Nephron (organoid): Measurements from ENCODE around the gene PLD3.

Experiments used
- H3K27ac Mint-ChIP-seq, 3 experiments: 2 replicates each; pipeline ENCODE4 v1.8.0; 2020; ENCODE audit warnings: mixed read lengths in 3 of 3, mild to moderate bottlenecking in 2 of 3, moderate library complexity in 1 of 3
- H3K27me3 Mint-ChIP-seq: 2 replicates; pipeline ENCODE4 v1.8.0; 2021; ENCODE audit warnings: low read depth, mild to moderate bottlenecking, moderate library complexity, mixed read lengths
- H3K36me3 Mint-ChIP-seq: 2 replicates; pipeline ENCODE4 v1.8.0; 2020; ENCODE audit warnings: low read depth, mixed read lengths
- H3K4me1 Mint-ChIP-seq: 2 replicates; pipeline ENCODE4 v1.8.0; 2020; ENCODE audit warnings: mixed read lengths
- H3K4me3 Mint-ChIP-seq, 3 experiments: 2 replicates each; pipeline ENCODE4 v1.8.0; 2020; ENCODE audit warnings: mild to moderate bottlenecking in 3 of 3, mixed read lengths in 3 of 3, moderate library complexity in 2 of 3
- H3K9me3 Mint-ChIP-seq: 2 replicates; pipeline ENCODE4 v1.8.0; 2020; ENCODE audit warnings: mixed read lengths
- TF ChIP-seq, protein P1 (sequence below), 3 experiments: fragments of 200-600 bp; sonication (generic); IDR thresholded peaks; one replicate each; pipeline ENCODE4 v1.5.0; 2021; ENCODE audit warnings: antibody characterized with exemption in 3 of 3; ENCODE audit not compliant: unreplicated experiment in 3 of 3

The PLD3 gene

GRCh38 chr19:40305403-40305802 is 43.1 kb upstream of the PLD3 start:
- H3K27ac Mint-ChIP-seq: peak overlapping the region in 2 of 3 experiments; percentile 9 to 21
- H3K4me3 Mint-ChIP-seq: no peak overlapping the region
- H3K4me1 Mint-ChIP-seq: peaks cover 16% of the 10 kb centered on the region
- H3K9me3 Mint-ChIP-seq: no peaks in the 10 kb centered on the region
- TF ChIP-seq, protein P1, sequence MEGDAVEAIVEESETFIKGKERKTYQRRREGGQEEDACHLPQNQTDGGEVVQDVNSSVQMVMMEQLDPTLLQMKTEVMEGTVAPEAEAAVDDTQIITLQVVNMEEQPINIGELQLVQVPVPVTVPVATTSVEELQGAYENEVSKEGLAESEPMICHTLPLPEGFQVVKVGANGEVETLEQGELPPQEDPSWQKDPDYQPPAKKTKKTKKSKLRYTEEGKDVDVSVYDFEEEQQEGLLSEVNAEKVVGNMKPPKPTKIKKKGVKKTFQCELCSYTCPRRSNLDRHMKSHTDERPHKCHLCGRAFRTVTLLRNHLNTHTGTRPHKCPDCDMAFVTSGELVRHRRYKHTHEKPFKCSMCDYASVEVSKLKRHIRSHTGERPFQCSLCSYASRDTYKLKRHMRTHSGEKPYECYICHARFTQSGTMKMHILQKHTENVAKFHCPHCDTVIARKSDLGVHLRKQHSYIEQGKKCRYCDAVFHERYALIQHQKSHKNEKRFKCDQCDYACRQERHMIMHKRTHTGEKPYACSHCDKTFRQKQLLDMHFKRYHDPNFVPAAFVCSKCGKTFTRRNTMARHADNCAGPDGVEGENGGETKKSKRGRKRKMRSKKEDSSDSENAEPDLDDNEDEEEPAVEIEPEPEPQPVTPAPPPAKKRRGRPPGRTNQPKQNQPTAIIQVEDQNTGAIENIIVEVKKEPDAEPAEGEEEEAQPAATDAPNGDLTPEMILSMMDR (IDR thresholded peaks at IDR 0.05; ENCODE audit: unreplicated experiment in 3 of 3): peak; percentile 80 to 82 (median 81)
- H3K36me3 Mint-ChIP-seq: no peaks in the 10 kb centered on the region
- no peaks in the 10 kb centered on the region for H3K27me3 Mint-ChIP-seq

GRCh38 chr19:40309666-40310065 is 38.8 kb upstream of the PLD3 start:
- TF ChIP-seq, protein P1 (IDR thresholded peaks at IDR 0.05; ENCODE audit: unreplicated experiment in 3 of 3): no peak
- Mint-ChIP-seq H3K27me3 (no peaks in the 10 kb centered on the region), H3K9me3 (no peaks in the 10 kb centered on the region), H3K36me3 (no peaks in the 10 kb centered on the region), H3K4me3 (no peak overlapping the region), H3K27ac (no peak overlapping the region), H3K4me1 (peaks cover 7% of the 10 kb centered on the region)

GRCh38 chr19:40312533-40312932 is 36.0 kb upstream of the PLD3 start:
- H3K4me1 Mint-ChIP-seq: no peaks in the 10 kb centered on the region
- TF ChIP-seq, protein P1 (IDR thresholded peaks at IDR 0.05; ENCODE audit: unreplicated experiment in 3 of 3): no peak
- no peak overlapping the region for H3K4me3 Mint-ChIP-seq
- no peak overlapping the region for H3K27ac Mint-ChIP-seq
- peaks cover 9% of the 10 kb centered on the region for H3K36me3 Mint-ChIP-seq
- H3K27me3 Mint-ChIP-seq: no peaks in the 10 kb centered on the region
- no peaks in the 10 kb centered on the region for H3K9me3 Mint-ChIP-seq

DNA sequence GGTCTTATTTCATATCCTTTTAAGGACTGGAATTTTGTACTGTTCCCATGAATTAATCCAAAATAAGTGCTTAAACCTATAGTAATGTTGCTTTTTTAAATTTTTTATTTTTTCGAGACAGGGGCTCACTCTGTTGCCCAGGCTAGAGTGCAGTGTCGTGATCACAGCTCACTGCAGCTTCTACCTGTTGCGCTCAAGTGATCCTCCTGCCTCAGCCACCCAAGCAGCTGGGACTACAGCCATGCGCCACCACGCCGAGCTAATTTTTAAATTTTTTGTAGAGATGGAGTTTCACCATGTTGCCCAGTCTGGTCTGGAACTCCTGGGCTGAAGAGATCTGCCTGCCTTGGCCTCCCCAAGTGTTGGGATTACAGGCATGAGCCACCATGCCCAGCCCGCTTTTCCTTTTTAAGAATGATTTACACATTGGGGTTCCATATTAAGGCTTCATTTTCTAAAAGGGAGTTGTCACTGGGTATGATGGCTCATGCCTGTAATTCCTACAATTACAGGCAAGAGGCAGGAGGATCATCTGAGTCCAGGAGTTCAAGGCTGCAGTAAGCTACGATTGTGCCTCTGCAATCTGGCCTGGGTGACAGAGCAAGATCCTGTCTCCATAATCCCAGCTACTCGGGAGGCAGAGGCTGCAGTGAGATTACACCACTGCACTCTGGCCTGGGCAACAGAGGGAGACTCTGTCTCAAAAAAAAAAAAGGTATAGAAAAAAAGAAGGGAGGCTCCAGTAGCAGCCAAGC is 35.1 kb upstream of the PLD3 start:
- TF ChIP-seq, protein P1 (IDR thresholded peaks at IDR 0.05; ENCODE audit: unreplicated experiment in 3 of 3): no peak
- Mint-ChIP-seq H3K27me3 (no peaks in the 10 kb centered on the region), H3K4me3 (no peak overlapping the region), H3K36me3 (peaks cover 10% of the 10 kb centered on the region), H3K27ac (no peak overlapping the region), H3K4me1 (no peaks in the 10 kb centered on the region), H3K9me3 (no peaks in the 10 kb centered on the region)

GRCh38 chr19:40314656-40315055 is 33.8 kb upstream of the PLD3 start:
- TF ChIP-seq, protein P1 (IDR thresholded peaks at IDR 0.05; ENCODE audit: unreplicated experiment in 3 of 3): no peak
- H3K4me1 Mint-ChIP-seq: no peaks in the 10 kb centered on the region
- H3K9me3 Mint-ChIP-seq: no peaks in the 10 kb centered on the region
- no peaks in the 10 kb centered on the region for H3K27me3 Mint-ChIP-seq
- no peak overlapping the region for H3K27ac Mint-ChIP-seq
- H3K4me3 Mint-ChIP-seq: no peak overlapping the region
- peaks cover 14% of the 10 kb centered on the region for H3K36me3 Mint-ChIP-seq
